ENCODE measurements around the gene IGSF11. TPM values are rescaled to one million over a fixed set of nuclear protein-coding genes. Genes with fewer than 3 reads are reported as not detected.

IGSF11 gene
- total RNA-seq, 1 experiment from 2014 or later: 0.20 TPM

DNA sequence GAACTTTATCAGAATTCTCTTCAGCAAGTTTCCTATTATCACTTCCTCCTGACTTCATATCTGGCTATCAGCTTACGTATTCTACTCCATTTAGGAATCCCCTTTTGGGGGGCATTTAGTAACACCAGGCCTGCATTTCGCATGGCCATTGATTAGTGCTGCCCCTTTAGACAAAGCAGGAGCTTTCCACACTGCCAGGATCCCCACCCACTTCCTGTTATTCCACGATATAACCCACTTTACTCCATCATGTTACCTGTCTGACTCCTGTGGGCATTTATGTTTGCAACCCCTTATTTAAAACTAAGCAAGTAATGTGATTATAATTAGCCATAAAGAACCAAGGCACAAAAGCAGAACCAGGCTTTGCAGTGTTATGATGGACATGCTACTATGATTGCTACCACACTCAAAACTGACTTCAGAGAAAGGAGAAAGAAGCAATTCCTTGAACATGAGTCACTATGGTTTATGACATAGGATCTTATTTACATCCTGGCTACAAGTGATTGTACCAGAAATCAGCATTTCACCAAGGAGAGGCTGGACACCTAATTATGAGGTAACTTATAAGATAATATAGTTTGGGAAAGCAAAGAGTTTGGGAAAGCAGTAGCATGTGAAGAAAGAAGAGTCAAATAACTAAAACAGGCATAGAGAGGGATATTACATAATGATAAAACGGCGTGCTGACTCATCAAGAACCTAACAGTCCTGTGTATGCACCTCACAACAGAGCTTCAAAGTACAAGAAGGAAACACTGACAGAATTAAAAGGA is 96.3 kb downstream of the IGSF11 start:
- DNase-seq: no peak
- Histone ChIP-seq H3K9me3 (no peaks in the 10 kb centered on the region), H3K27me3 (no peaks in the 10 kb centered on the region), H3K4me3 (no peak overlapping the region), H3K36me3 (no peaks in the 10 kb centered on the region)

DNA sequence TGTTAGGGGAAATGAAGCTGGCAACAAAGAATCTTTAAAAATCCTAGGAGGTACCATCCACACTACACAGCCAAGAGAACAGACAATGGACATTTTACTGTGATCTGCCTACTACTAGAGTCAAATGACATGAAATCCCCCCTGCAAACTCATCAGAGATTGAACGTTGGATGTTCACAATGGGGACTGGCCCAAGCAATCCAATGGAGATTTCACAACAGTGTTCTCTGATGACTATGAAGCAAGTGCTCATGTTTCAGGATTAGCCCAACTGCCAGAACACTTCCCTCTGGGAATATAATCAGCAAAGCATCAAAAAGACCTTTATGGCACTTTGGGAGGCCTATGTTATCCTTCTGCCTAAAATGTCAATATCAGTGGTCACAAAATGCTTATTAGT is 97.8 kb downstream of the IGSF11 start:
- Histone ChIP-seq H3K4me3 (no peak overlapping the region), H3K27me3 (no peaks in the 10 kb centered on the region), H3K36me3 (no peaks in the 10 kb centered on the region), H3K9me3 (no peaks in the 10 kb centered on the region)
- DNase-seq: no peak

DNA sequence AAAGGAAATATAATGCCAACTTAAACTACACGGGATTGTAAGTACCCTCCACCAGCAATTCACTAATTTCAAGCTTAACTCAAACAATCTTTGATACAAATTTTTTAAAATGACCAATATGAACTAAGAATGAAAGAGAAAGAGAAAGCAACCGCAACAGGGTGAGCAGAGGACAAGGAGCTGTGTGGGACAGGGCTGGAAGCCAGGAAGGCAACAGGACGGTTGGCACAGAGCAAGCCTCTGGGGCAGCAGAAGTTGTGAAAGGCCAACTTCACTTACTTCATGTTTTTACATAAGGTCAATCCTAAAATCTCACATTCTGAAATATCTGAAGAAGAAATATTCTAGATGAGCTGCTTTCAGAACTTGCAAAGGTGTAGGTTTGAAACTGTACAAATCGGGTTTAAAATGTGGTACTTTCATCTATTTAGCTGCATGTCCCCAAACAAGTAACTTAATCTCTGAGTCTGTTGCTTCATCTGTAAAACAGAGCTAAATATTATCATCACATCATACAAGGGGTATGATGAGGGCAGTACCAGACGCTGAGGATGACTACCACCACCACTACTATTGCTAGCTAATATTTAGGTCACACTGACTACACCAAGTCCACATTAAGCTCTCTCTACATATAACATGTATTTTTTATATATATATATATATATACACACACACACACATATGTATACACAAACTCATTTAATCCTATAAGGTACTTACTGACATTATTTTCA is 101.7 kb downstream of the IGSF11 start:
- Histone ChIP-seq H3K27me3 (no peaks in the 10 kb centered on the region), H3K36me3 (no peaks in the 10 kb centered on the region), H3K9me3 (no peaks in the 10 kb centered on the region), H3K4me3 (no peak overlapping the region; the same call in 1 of the 2 replicates)
- peak; percentile 36 for DNase-seq

DNA sequence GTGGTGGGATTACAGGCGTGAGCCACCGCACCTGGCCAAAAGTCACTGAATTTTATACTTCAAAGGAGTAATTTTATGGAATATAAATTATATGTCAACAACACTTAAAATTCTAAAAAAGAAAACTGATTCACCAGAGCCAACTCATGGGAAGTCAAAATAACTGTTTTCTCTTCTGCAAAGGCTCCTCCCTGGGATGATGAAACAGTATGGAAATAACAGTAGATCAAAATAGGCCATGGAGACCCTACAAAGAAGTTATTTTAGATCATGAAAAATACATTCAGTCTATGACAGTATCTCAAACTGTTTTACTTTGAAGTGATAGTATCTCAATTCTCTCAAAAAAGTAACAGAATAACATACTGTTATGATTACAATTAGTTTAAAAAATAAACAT is 102.7 kb downstream of the IGSF11 start:
- Histone ChIP-seq H3K27me3 (no peaks in the 10 kb centered on the region), H3K4me3 (no peak overlapping the region)

DNA sequence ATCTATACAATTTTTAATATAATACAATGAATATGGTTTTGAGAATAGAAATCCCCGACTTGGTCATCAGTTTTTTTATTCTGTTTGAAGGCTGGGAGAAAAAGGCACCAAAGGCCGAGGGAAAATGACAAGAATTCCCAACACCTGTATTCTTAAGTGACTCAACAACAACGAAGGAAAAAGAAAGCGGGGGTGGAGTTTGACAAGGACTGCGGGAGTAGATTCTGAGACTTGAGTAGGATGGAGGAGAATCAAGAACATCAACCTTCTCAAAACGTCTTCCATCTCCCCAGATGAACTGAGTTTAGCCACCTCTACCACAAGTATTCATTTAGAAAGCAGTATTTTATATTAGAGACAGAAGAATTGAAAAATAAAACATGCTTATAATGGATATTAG is 107.2 kb downstream of the IGSF11 start:
- H3K36me3 ChIP-seq: no peaks in the 10 kb centered on the region
- H3K4me3 ChIP-seq: no peak overlapping the region
- H3K9me3 ChIP-seq: no peaks in the 10 kb centered on the region
- no peak for DNase-seq
- no peaks in the 10 kb centered on the region for H3K27me3 ChIP-seq

More for the DNA sequence above, 102.7 kb downstream of the IGSF11 start:
- no peak for DNase-seq
- no peaks in the 10 kb centered on the region for H3K9me3 ChIP-seq
- H3K36me3 ChIP-seq: no peaks in the 10 kb centered on the region

DNA sequence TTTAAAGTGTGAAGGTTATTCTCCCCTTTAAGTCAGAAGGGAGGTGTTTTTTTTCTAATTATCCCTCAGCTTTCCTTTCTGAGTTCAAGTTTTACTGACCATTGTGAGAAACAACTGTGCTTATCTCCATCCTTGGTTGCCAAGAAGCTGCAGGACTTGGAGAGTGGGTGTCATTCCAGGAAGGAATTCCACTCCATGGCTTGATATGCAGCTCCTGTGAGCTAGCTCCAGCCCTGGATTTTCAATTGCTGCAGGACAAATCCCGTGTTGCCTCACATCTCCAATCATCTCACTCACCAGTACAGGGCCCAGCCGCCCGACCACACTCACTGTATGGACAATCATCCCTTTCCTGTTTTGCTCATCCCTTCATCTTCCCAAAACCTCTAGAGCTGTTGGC is 122.5 kb downstream of the IGSF11 start:
- no peak overlapping the region for H3K4me3 ChIP-seq
- H3K36me3 ChIP-seq: no peaks in the 10 kb centered on the region
- H3K27me3 ChIP-seq: no peaks in the 10 kb centered on the region; the same call in none of the 2 replicates
- no peaks in the 10 kb centered on the region for H3K9me3 ChIP-seq
- DNase-seq: no peak

DNA sequence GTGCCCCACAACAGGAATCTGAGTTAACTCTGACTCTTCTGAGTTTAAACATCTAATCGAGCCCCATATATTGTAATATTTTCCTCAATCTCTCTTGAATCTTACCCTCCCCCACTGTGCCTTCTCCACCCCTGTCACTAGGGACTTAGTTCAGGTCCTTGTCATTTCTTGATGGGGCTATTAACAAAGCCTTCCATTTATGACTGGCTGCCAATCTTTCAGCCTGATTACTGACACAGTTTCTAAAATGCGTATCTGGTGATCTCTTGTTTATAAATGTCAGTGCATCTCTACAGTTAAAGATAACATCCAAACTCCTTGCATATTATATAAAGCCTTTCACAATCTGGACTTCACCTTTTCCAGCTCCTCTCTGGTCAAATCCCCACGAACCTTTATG is 124.3 kb downstream of the IGSF11 start:
- peaks cover 2% of the 10 kb centered on the region for H3K27me3 ChIP-seq
- H3K4me3 ChIP-seq: no peak overlapping the region
- no peaks in the 10 kb centered on the region for H3K36me3 ChIP-seq
- no peaks in the 10 kb centered on the region for H3K9me3 ChIP-seq
- DNase-seq: no peak

DNA sequence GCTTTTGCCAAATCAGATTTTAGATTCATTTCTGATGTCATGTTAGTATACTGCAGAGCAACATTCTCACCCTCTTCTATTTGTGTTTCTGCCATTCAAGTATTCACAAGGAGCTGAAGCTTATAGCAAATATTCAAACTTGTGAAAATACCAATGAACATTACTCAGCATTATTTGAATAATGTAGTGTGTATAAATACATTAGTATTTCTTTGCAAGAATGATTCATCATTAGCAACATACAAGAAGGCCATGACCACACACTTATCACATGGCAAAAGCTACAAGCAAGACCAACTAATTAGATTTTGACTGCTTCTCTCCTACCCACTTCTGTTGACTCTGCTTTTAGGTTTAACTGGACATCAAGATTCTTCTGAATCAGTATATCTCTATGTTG is 124.9 kb downstream of the IGSF11 start:
- Histone ChIP-seq H3K36me3 (no peaks in the 10 kb centered on the region), H3K9me3 (no peaks in the 10 kb centered on the region), H3K4me3 (no peak overlapping the region), H3K27me3 (peaks cover 3% of the 10 kb centered on the region)
- no peak for DNase-seq

DNA sequence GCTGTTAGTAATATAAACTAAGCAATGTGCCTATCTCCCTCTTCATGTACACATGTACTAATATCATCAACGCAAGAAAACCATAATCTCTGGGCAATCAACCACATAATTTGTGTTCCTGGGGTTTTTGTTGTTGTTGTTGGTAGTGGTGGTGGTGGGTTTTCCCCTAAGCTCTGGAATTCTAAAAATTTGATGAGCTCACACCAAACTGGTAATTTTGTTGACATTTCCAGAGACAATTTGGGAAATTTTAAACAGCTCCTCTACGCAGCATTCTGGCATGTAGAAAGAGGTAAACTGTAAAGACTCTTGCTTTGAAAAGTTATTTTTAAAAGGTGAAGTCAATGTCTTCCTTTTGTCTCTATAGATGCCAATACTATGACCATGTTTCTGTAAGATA is 126.7 kb downstream of the IGSF11 start:
- DNase-seq: no peak
- no peak overlapping the region for H3K4me3 ChIP-seq
- peaks cover 3% of the 10 kb centered on the region; the same call in 1 of the 2 replicates for H3K27me3 ChIP-seq
- no peaks in the 10 kb centered on the region for H3K36me3 ChIP-seq
- no peaks in the 10 kb centered on the region for H3K9me3 ChIP-seq

DNA sequence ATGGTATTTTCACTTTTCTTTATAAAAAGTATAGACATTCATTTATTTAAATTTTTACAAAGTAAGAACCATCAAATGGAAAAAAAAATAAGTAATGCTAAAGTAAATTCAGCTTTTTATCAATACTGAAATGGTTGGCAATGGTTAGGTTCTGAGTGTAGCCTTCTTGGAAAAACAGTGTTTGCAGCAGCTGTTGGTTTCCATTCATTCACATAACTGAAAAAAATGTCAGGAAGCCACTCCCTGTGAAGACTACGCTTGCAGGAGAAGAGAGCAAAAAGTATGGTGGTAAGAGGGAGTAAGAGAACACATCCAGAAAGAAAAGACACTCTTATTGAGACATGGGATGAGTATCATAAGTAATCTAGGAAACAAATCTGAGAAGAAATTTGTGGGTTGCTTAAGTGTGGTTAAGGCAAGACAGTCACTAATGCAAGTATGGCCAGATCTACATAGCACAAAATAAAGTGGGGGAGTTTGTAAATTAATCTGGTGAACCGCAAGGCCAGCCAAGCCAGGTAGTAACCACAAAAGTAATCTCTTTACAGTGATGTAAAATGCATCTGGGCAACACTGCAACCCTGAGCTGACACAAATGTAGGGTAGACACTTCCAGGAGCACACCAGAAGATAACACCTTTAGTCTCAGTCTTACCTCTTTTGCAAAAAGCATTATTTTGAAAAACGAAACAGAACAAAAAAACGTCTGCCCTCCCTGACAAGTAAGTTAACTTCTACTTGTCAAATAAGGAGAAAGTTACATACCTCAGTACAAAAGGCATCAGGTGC is 133.7 kb downstream of the IGSF11 start:
- Histone ChIP-seq H3K9me3 (no peaks in the 10 kb centered on the region), H3K4me3 (no peak overlapping the region), H3K36me3 (no peaks in the 10 kb centered on the region), H3K27me3 (peaks cover 23% of the 10 kb centered on the region; the same call in 1 of the 2 replicates)
- no peak for DNase-seq

DNA sequence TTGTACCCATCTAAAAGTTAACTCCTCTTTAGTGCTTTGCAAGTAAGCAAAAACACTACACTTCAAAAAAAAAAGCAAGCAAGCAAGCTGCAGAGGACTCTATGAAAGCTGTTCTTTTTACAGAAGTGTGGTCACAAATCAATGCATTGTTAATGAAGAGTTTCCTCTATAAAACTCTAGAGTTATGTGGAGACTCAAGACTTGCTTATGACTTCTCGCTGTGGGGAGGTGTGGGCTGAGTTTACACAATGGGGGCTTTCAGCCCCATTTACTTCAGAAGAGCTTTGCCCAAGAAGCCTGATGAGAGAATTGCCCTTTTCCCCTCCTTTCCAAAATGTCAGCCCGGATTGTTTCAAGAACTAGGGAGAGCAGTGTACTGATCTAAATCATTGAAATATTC is 144.4 kb downstream of the IGSF11 start:
- no peaks in the 10 kb centered on the region for H3K9me3 ChIP-seq
- no peak overlapping the region for H3K4me3 ChIP-seq

DNA sequence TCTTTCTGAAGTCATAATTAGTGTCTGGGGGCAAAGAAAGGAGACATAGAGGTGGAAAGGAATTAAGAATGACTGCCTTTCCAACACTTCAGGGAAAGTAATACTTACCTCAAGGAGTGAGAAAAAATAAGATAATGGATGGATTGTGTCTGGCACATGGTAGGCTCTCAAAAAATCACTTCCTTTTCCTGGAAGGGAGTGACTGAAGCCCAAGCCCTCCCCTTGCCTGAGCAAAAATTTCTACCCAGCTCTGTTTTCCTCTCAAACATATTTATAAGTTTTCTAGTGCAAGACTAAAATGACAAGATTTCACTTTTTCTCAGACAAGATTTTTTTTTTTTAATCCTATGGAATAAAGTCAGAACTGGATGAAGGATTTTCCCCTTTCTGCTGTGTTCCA is 145.0 kb downstream of the IGSF11 start:
- Histone ChIP-seq H3K9me3 (no peaks in the 10 kb centered on the region), H3K4me3 (no peak overlapping the region), H3K27me3 (peaks cover 29% of the 10 kb centered on the region), H3K36me3 (no peaks in the 10 kb centered on the region)
- DNase-seq: no peak

More for the DNA sequence above, 144.4 kb downstream of the IGSF11 start:
- no peak for DNase-seq
- Histone ChIP-seq H3K36me3 (no peaks in the 10 kb centered on the region), H3K27me3 (peaks cover 24% of the 10 kb centered on the region)

DNA sequence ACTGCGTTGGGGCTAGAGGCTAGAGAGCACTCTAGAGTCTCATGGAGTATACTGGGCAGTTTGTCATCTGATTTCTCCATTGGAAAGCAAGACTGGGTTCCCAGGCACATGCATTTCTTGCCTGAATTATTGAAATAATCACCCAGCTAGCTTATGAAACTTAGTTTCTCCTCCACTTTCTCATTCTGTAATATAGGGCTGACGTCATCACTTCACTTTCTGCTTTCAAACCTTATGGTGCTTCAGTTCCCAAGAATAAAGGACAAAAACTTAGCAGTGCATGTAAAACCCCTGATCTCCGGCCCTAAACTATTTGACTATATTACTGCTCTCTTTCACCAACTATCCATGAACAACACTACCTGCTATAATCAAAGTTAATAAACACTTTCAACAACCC is 147.9 kb downstream of the IGSF11 start:
- Histone ChIP-seq H3K4me3 (no peak overlapping the region), H3K36me3 (no peaks in the 10 kb centered on the region), H3K27me3 (peaks cover 28% of the 10 kb centered on the region), H3K9me3 (no peaks in the 10 kb centered on the region)
- no peak for DNase-seq

DNA sequence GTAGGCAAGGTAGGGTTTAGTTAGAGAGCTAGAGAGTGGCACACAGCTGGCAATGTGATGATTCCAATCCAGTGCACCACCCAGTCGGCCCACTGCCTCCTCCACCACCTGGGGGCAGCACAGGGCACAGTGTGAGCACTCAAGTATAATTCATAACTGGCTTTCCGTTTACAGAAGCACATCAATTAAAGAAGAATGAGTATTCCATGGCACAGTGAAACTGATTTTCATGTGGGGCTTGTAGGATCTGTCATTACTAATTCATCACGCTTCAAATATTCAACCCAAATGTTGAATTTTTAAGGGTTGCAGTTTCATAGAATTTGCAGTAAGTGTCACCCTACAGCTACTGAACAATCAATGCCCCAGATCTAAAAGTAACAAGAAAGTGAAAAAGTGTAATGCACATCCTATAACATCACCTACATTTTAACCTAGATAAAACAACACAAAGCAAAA is 149.9 kb downstream of the IGSF11 start:
- peak; percentile 68 for DNase-seq
- Histone ChIP-seq H3K4me3 (no peak overlapping the region), H3K27me3 (peaks cover 17% of the 10 kb centered on the region), H3K9me3 (no peaks in the 10 kb centered on the region), H3K36me3 (no peaks in the 10 kb centered on the region)

DNA sequence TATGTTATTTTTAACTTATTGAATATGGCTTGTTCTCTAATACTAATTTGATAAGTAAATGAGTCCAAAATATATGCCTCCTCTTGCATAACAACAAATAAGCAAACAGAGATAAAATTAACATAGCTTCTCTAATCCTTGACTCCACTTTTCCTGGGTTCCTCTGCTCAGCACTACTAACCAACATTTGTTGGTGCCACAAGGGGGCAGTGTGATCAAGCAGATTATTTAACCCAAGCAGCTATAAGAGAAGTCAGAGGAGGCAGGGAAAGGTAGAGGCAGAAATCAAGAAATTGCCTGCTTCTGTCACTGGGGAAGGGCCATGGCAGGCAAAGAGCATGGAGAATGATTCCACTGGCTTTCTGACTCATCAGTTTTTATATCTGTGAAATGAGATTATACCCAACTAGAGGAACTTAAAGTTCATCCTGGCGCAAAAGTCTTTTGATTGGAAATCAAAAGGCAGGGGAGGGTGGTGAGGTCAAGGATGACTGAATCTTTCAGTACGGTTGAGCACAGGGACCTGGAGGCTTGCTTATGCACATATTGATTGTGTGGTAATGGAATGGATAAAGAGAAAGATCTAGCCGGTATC is 152.2 kb downstream of the IGSF11 start:
- DNase-seq: peak; percentile 33
- no peak overlapping the region for H3K4me3 ChIP-seq
- peaks cover 17% of the 10 kb centered on the region; the same call in 1 of the 2 replicates for H3K27me3 ChIP-seq
- H3K9me3 ChIP-seq: no peaks in the 10 kb centered on the region
- H3K36me3 ChIP-seq: no peaks in the 10 kb centered on the region

DNA sequence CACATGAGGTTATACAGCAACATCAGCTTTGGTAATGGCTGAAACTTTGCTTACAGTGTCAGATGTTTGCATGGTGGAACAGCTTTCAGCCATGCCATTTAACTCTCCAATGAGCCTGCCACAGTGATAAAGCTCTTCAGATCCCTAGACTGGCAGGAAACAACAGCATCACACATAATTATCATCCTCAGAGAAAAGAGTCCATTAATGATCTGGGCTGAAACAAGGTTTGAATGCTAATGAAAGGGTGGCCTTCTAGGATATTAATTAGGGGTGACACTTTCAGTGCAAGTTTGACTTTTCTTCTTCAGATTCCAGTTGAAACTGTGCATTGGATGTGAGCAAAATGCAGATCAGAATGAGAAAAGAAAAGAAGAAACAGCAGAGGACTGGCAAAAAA is 166.6 kb downstream of the IGSF11 start:
- no peaks in the 10 kb centered on the region for H3K36me3 ChIP-seq
- DNase-seq: no peak
- H3K27me3 ChIP-seq: no peaks in the 10 kb centered on the region
- no peaks in the 10 kb centered on the region for H3K9me3 ChIP-seq
- H3K4me3 ChIP-seq: no peak overlapping the region

Data from MG63 (cell line).